NCI-H1436 (cell line): ENCODE data around the gene TMEM217.

Source experiments
- DNase-seq: peaks from one replicate; lab custom pipeline; 2025; lab: John Stamatoyannopoulos, UW

TMEM217 gene

GRCh38 chr6:37279366-37280134 lies 21.6 kb upstream of the TMEM217 start:
- no peak for DNase-seq

GRCh38 chr6:37277001-37277409 lies 19.1 kb upstream of the TMEM217 start:
- no peak for DNase-seq

GRCh38 chr6:37275350-37275749 lies 17.4 kb upstream of the TMEM217 start:
- DNase-seq: no peak

- DNase-seq: no peak
Measured at GRCh38 chr6:37273690-37274089, 15.7 kb upstream of the TMEM217 start.

GRCh38 chr6:37272834-37273566 lies 15.1 kb upstream of the TMEM217 start:
- no peak for DNase-seq

- no peak for DNase-seq
Measured at GRCh38 chr6:37269105-37269504, 11.2 kb upstream of the TMEM217 start.

GRCh38 chr6:37265860-37266259 lies 7.9 kb upstream of the TMEM217 start:
- DNase-seq: no peak

GRCh38 chr6:37265001-37265400 lies 7.1 kb upstream of the TMEM217 start:
- DNase-seq: no peak

GRCh38 chr6:37262446-37263026 lies 4.6 kb upstream of the TMEM217 start:
- DNase-seq: no peak

GRCh38 chr6:37261198-37261597 lies 3.3 kb upstream of the TMEM217 start:
- DNase-seq: no peak

- DNase-seq: no peak
Measured at GRCh38 chr6:37260444-37260843, 2.5 kb upstream of the TMEM217 start.

GRCh38 chr6:37260040-37260439 lies 2.1 kb upstream of the TMEM217 start:
- no peak for DNase-seq

GRCh38 chr6:37259191-37259590 lies 1.2 kb upstream of the TMEM217 start:
- no peak for DNase-seq

GRCh38 chr6:37258405-37259105 lies 611 bp upstream of the TMEM217 start:
- DNase-seq: no peak

- DNase-seq: no peak
Measured at GRCh38 chr6:37257320-37257633, 667 bp downstream of the TMEM217 start.

- no peak for DNase-seq
Measured at GRCh38 chr6:37256692-37257319, 1.1 kb downstream of the TMEM217 start.

- DNase-seq: no peak
Measured at GRCh38 chr6:37254881-37255280, 3.1 kb downstream of the TMEM217 start.

GRCh38 chr6:37253486-37254007 lies 4.4 kb downstream of the TMEM217 start:
- no peak for DNase-seq

GRCh38 chr6:37251211-37251780 lies 6.6 kb downstream of the TMEM217 start:
- no peak for DNase-seq

- DNase-seq: no peak
Measured at GRCh38 chr6:37244430-37245310, 13.3 kb downstream of the TMEM217 start.
